Measurements from ENCODE around the gene CCDC47.
"Not testable (repeated sequence)": the region's sequence is repeated elsewhere in the genome, so short reads cannot be mapped to it uniquely, and the experiment has no call there.

Gene CCDC47

DNA sequence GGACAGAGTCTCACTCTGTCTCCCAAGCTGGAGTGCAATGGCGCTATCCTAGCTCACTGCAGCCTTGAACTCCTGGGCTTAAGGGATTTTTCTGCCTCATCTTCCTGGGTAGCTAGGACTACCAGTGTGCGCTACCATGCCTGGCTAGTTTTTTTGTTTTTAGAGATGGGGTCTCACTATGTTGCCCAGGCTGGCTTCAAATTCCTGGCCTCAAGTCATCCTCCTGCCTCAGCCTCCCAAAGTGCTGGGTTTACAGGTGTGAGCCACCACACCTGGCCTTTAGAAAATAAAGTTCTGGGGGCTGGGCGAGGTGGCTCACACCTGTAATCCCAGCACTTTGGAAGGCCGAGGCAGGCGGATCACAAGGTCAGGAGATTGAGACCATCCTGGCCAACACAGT is 53.2 kb downstream of the CCDC47 start:
- not testable (repeated sequence) for DNase-seq

DNA sequence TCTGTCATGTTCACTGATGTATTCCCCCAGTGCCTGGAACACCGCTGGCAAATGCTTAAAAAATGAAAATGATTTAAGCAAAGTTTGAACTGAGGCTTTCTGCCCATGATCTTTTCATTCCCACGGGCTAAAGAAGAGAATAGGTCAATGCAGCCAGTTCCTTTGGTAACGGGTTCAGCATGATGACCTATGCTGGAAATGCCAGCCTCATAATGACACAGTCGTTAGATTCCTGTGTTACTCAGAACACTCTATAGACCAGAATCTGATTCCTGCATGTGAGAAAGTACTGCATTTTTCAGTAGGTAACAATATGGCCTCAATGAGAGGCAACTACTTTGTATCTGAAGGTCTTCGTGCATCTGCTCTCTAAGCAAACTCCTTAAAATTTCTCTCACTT is 54.4 kb downstream of the CCDC47 start:
- no peak for DNase-seq

DNA sequence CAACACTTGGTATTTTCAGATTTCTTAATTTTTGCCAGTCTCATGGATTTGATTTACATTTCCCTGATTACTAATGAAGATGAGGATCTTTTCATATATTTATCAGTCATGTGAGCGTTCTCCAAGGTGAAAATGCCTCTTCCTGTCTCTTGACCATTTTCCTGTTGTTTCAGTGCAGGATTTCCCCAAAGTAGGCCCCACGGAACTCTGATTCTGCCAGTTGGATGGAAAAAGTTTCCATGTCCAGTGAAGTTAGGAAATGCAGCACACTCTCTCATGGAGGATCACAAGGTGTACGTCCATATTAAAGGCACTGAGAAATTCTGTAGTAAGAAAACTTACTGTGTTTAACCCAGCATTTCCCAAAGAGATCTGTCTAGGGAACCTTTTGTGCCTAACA is 57.0 kb downstream of the CCDC47 start:
- DNase-seq = no peak

DNA sequence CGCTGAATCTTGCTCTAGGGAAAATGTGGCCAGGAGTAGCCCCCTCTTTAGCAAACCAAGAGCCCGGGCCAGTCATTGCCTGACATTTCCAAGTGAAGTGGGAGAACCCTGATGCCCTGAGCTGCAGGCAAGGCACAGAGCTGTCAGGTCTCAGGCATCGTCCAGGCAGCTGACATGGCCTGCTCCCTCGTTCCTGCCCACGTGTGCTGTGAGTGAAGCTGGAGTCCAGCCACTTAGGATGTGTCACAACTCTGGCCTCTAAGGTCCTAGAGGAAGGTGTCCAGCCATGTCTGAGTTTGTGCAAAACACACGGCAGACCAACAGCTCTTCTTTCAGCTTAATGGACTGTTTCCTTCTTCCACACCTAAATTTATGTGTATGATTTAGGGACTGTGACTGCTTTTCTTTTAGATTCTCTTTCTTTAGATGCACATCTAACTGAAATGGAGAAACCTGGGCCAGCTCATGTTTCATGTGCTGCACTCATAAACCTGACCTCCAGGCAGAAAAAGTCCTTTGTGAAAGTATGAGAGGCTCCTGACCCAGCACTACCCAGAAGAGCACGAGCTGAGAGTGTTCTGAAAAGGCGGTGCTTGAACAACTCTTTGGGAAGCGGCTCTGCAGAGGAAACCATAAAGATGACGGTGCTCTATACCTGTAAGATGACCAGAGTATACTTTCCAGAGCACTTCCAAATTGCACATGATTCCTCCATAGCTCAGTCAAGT is 58.7 kb downstream of the CCDC47 start:
- DNase-seq = no peak

DNA sequence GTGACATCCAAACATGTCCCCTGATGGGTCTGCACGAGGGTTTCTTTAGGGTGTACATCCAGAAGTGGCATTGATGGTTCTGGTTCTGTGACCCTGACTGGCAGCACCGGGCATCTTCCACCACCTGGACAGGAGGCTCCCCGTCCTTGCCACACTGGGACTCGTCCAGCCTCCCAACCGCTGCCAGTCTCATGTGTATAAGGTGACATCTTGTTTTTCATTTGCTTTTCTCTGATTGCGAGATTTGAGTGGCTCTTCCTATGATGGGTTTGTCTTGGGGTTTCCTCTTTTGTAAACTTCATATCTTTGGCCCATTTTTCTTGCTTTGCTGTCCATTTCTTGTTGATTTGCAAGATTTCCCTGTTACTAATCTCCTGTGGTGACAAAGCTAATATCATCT is 64.3 kb downstream of the CCDC47 start:
- DNase-seq = no peak

DNA sequence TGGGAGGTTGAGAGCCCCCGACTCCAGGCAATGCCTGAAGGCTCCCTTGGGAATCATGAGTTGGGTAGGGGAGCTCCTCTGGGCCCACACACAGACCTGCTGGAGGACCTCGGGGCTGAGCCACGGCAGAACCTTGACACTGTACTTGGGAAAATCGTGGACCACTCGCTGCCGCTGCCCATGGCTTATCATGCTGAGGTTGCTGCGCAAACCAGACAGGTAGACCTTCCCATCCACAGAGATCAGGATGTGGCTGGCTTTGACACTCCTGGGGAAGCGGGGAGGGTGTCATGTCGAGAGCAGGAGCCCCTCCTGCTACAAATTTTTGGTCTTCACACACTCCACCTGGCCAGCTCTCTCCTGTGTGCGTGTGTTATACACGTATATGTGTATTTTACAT is 66.2 kb downstream of the CCDC47 start:
- DNase-seq = no peak

DNA sequence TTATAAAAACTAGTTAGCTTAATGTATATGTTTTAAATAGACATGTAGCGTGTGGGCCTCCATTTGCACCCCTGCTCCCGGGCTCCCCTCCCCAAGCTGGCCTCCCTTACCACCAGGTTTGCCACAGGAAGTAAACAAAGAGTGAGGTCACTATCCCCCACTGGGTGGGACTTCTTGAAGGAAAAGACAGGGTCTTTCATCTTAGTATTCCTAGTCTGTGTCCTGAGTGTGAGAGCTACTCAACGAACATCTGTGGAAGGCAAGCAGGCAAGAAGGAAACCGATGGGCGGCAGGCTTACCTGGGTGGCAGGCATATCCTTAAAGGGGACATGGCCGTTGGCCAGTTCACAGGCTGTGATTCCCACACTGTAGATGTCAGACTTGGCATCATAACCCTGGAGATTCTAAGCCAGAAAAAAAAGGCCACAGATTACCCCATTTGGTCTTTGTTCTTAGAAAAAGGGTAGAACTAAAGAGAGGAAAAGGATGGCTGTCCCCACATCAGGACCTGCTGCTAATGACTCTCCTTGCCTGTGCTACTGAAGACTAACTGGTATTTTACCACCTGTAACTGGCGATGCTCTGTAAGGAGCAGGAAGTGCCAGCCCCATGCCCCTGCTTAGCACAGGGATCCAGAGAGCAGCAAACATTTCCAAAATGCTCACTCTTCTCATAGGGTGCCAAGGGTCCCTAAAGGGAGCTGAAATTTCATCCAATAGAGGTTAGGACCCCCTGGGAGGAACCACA is 66.9 kb downstream of the CCDC47 start:
- DNase-seq = no peak

DNA sequence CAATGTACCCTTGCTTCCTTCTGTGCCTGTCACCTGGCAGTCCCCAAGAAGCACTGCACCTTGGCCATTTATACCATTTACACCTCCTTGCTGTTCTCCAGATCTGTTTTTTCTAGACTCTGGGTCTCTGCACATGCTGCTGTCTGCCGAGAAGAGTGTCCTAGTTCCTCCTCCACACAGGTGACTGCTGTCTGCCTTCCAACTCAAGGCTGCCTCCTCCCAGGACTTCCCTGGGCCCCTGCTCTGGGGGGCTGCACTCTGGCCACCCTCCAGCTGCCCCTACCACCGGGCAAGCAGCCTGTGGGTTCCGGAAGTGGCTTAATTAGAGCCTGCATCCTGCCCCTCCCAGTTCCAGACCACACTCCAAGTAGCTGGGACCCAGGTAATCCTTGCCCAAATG is 67.7 kb downstream of the CCDC47 start:
- no peak for DNase-seq

DNA sequence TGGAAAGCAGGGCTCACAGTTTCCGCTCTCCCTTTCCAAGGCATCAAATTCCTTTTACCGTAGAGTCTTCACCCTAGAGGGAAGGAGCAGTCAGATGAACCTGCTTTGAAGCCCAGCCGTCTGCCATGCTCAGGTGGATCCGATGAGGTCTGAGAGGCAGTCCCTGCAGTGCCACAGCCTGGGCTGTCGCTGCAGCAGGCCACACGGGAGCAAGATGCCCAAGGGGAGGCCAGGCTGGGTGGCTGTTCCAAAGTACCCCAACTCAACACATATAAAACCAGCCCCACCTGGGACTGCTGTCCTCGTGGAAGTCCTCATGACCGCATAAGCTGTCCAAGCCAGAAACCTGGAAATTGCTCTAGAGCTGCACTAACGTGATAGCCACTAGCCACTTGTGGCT is 68.6 kb downstream of the CCDC47 start:
- DNase-seq = no peak

DNA sequence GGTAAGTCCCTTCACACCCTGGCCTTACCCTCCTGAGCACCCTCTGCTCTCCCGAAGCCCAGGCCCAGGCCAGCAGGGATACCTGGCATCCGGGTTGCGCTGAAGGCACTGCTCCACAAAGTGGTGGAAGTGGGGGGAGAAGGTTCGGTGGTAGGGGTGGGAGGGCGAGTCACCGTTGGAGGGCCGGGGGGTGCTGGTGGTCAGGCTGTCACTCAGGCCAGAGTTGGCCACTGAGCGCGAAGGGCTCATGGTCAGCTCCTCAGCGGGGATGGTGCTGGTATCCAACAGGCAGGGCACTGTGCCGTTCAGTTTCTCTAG is 69.2 kb downstream of the CCDC47 start:
- DNase-seq = no peak

DNA sequence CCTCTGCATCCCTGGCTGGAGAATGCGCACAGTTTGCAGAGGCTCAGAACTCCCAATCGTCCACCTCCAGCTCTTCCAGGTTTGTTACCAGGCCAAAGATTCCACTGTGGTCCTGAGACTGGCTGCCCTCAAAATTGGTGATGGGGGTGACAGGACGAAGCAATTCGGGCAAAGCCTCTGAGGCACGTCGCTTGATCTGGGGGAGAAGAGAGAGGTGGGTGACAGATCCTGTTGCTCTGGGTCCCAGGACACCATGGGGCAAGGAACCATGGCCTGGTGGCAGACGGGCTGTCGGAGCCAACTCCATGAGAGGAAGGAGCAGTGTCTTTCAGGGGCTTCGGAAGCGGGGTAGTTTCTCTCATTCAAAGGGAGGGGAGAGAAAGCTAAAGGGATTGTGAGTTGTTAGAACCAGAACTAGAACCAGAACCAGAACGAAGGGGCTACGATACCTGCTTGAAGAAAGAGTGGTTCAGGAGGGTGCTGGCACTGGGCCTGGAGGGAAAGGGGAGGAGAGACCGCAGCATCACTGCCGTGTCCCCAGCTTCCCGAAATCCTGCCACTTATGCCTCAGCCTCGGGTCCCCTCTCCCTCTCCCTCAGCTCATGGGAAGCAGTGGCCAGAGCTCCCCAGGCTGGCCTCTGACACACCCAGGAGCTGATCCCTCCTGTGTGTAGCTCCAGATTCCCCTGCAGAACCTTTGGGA is 69.7 kb downstream of the CCDC47 start:
- no peak for DNase-seq

DNA sequence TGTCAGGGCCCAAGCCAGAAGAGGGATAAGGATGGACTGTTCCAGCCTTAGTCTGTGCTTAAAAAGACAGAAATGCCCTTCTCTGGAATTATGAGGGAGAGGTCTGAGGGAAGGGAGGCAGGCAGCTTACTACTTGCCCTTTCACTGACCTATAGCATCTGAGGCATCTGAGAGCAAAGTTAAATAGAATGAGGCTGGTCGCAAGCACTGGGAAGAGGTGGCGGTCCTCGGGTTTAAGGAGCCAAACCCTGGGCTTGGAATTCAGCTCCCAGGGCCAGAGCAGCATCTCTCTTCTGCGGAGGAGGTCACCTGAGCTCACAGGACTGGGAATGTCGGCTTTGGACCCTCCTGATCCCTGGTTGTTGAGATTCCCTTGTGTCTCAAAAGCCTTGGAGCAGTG is 70.4 kb downstream of the CCDC47 start:
- DNase-seq = no peak

DNA sequence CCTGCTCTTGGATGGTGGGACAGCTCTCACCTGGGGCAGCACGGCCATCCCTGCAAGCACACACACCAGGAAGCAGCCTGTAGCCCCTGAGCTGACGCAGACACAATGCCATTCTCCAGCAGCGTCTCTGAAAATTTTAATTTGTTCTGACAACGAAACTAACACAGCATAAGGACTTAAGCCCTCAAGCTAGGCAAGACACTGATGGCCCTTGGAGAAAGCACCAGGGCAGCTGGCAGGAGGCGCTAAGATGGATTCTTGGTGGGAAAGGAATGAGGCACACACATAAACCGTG is 70.7 kb downstream of the CCDC47 start:
- no peak for DNase-seq

DNA sequence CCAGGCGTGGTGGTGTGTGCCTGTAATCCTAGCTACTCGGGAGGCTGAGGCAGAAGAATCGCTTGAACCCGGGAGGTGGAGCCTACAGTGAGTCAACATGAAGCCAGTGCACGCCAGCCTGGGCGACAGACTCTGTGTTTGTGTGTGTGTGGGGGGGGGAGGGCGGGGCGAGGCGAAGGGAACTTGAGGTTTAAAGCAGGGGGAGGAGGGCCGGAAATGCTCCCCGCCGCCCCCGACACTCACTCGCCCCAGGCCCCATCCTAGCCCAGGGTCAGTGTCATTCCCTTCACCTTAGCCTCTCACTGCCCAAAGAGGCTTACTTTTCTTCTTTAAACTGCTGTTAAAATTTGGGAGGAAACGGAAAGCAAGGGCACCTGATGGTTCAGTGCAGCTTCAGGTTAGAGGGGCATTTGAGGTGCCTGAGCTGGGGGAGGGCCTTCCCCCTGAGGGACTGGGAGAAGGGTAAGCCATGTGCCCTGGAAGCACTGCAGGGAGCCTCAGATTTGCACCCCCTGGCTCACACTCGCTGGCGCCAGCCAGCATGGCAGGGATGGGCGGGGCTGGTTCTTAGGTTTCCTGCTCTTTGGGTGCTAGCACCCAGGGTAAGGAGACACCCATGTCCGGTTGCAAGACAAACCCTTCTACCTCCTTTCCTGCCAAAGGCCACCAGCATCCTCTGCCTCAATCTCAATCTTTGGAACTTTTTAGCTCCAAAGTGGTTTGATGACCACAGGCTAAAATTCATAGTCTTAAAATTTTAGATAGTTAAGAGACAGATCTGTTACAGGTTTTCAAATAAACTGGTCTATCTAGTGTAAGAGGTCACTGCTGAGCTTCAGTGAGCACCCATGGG is 71.3 kb downstream of the CCDC47 start:
- peak; percentile 66 for DNase-seq

DNA sequence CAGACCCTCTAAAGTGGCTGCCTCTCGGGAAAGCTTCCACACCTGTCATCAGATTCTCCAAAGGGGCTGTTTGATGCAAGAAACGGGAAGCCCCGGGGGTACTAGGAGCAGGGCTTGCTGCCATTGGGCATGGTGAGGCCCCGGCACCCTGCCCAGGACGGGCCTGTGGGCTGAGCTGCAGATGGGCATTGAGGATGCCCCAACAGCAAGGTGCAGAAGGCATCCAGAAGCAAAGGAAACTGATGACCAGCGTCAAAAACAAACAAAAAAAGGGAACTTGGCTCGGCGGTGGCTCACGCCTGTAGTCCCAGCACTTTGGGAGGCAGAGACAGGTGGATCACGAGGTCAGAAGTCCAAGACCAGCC is 72.0 kb downstream of the CCDC47 start:
- DNase-seq = no peak

DNA sequence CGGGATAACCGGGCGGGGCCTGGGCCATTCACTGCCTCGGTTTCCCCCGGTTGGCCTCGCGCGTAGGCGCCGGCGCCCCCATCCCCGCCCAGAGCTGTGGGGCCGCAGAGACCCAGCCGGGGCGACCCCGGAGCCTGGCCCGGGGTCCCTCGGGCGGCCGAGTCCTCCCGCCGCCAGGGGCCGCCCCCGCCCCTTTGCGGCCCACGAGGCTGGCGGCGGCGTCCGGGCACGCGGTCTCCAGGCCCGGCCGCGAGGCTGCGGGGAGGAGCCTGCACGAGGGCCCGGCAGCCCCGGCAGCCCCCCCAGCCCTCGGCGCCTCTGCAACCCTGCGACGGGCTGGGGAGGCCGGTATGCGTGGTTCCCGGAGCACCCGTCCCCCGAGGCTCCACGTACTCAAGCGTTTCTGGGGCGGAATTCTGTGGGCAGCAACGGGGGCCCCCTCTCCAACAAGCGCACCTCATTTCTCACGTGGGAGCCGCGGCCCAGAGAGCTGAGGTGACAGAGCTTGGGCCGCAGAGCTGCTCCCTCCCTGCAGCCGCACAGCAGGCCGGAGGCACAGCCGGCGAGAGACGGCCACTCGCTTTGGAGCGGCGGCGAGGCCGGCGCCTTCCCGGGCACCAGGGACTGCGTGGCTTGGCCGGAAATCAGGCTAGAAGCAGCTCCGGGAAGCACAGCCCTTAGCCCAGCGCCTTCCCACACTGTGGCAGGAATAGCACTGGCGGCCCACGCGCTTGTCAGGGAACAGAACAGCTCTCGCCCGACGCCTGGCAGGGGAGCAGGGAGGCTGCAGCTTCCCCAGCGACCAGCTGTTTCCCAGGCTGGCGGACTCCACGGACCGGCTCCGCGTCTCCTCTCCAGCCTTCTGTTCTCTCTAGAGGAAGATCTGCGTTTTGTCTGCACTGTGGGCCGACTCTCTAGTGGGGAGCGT is 72.6 kb downstream of the CCDC47 start:
- peak; percentile 66 for DNase-seq

DNA sequence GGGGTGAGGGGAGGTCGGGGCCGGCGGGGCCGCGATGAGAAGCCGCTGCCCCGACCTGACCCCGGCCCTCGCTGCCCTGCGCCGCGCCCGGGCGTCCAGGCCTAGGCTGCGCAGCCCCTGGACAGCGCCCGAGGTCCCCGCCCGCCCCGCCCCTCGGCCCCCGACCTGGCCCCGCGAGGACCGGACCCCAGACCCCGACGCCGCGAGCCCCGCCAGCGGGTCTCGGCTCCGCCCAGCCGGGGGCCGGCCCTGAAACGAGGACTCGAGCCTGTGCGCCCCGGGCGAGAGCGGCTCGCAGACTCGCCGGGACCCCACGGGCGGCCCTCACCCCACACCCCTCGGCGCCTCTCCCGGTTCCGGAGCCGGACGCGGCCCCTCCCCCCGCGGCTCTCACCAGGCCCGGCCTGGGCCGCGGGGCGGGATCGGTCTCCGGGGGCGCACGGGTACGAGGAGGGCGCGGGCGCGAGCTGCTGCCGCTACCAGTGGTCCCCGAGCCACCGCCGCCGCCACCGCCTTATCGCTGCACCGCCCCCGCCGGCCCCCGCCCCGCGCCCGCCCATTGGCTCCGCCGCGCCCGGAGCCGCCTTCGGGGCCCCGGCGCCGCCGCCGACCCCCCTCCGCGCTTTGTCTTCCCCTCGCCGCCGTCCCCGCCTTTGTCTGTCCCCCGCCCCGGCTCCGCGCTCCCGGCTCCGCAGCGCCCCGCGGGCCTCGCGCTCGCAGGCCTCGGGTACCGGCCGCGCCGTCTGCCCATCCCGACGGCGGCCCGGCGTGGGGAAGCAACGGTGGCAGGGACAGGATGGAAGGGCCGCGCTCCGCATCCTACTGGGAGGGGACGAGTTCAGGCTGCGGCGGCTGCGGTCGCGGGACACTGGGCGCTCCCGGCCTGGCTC is 73.5 kb downstream of the CCDC47 start, which contains the start of gene LIMD2:
Gene LIMD2, minus strand, starts transcription at position 488 of the 890 bp plus-strand sequence. CDS start 827 bp downstream, outside the sequence.
- peak; percentile 86 for DNase-seq

DNA sequence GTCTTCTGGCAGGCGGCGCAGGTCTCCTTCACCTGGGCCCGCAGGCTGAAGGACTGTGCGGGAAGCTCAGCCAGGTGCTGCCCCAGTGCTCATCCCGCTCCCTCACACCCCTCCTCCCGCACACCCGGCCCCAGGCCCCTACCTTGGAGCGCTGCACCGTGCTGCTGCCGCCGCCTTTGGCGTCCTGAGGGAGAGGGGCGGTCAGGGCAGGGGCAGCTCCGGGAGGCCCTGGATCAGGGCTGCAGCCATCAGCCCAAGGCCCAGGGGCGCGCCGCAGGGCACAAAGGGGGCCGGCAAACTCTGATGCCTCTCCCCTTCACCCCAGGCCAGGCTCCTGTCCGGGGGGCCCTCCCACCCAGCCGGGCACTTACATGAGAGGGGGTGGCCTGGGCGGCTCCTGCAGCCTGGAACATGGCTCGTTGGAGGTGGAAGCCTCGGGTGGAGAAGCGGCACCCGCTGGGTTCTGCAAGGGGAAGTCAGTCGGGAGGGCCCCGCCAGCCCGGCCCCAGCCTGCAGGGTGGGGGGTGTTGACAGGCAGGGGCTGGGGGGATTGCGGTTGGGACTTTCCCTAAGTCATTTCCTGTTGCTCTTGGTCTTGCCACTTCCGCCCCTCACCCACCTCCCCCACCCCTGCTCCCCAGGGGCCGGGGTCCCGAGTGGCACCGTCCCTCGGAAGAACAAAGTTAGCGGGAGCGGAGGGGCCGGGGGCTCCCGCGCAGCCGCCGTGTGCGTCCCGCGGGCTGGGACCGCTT is 74.3 kb downstream of the CCDC47 start:
- DNase-seq = no peak

DNA sequence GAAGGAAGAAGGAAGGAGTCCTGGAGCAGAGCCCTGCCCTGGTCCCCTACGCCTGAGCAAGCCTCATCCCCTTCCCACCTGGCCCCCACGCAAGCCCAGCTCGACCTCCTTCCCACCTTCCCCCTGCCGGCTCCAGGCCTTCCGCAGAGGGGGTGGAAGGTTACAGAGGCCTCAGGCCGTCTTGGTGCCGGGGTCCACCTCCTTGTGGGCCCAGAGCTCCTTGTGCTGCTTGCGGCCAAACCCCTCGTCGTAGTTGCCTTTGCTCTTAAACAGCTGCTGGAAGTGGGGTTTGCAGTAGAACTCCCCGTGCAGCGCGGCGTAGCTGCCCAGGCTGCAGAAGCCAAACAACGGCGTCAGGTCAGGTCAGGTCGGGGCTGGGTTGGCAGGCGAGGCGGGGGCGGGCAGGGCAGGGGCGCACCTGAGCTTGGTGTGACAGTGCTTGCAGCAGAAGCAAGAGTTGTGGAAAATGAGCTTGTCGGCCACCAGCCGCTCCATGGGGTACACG is 75.0 kb downstream of the CCDC47 start:
- no peak for DNase-seq
